CD4-positive, alpha-beta T cell treated with Interleukin-6 for 4 hours (primary cell): ENCODE results near the gene TOR2A.
"Not testable (repeated sequence)": the region's sequence is repeated elsewhere in the genome, so short reads cannot be mapped to it uniquely, and the experiment has no call there.

Experiments used
- DNase-seq: peaks from one replicate; pipeline ENCODE4 v3.0.0-alpha.2; 2020; ENCODE audit warnings: mixed read lengths

Gene TOR2A

DNA sequence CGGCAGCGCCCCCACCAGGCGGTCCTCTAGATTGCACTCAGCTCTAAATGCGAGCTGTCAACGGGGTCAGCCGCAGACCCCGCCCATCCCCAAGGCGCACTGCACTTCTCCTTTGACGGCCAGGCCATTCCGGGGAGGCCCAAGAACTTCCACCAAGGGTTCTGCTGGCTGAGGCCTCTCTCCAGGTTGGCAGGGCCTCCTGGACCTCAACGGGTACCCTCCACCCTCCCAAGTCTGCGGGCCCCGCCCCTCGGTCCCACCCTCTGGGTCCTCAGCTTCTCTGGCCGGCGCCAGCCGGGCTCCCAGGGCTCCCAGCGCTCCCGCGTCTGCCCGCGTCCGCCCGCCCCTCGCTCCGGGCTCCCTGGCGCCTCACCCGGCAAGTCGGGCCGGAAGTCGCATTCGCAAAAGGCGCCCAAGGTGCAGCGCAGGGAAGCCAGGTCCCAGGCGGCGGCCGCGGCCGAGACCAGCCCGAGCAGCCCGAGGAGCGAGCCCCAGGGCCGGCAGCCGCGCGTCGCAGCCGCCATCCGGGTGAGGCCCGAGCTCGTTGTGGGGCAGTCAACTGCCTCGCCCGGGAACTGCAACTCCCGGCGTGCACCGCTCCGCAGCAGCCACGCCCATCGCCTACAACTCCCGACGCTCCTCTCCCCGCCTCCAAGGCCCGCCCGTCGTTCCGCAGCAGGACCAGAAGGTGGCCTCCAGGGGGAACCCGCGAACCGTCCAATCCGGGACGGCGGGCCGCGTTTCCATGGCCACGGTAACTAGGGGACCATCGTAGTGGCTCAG, at the start of gene TOR2A:
TOR2A (minus strand) TSS at position 548 of the 783 bp plus-strand sequence; CDS start at position 524, 24 bp downstream.
- peak; percentile 99 for DNase-seq

DNA sequence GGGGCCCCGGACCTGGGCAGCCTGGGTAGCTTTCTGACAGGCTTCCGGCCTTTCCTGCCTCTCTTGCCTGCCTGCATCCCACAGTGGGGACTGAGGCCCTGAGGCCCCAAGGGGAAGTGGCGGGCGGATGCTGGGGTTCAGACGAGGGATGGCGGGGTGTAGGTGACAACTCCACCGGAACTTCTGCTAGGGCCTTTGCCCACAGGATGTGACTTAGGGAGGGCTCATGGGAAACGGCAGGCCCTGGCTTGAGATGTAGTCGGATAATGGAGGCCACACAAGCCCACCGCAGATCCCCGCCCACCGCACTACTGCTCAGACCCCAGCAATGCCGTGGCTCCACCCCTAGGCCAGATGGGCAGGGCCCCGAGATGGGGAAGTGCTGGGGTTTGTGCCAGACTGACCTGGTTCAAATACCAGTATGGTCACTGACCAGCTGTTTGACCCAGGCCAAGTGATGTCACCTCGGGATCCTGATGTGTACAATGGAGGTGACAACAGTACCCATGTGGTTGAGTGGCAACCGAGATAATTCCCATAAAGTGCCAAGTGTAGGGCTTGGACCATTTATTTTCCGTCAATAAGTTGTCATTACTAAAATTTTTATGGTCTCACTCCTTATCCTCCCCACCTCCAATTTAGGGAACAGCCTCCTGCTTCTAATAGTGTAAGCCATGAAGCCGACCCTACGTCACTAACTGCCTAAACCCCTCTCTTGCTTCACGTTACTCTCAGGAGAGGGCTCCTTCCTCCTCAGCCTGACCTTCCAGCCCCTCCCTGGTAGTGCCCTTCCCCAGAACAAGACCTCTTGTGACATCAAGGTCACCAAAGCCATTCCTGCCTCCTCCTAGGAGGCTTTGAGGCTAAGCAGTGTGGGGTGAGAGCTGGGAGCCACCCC, 48.3 kb upstream of the TOR2A start:
- peak; percentile 80 for DNase-seq

- no peak for DNase-seq
Measured at GRCh38 chr9:127781806-127782205, 46.7 kb upstream of the TOR2A start.

- DNase-seq = not testable (repeated sequence)
Measured at GRCh38 chr9:127780909-127781308, 45.8 kb upstream of the TOR2A start.

GRCh38 chr9:127780126-127780885, 45.2 kb upstream of the TOR2A start:
- DNase-seq = peak; percentile 35

- DNase-seq = peak; percentile 38
Measured at GRCh38 chr9:127779136-127779981, 44.3 kb upstream of the TOR2A start.

- DNase-seq = peak; percentile 69
Measured at GRCh38 chr9:127778280-127779135, 43.4 kb upstream of the TOR2A start, which contains the start of gene SH2D3C. SH2D3C (minus strand) TSS chr9:127778666; CDS start chr9:127778627, 39 bp downstream.

DNA sequence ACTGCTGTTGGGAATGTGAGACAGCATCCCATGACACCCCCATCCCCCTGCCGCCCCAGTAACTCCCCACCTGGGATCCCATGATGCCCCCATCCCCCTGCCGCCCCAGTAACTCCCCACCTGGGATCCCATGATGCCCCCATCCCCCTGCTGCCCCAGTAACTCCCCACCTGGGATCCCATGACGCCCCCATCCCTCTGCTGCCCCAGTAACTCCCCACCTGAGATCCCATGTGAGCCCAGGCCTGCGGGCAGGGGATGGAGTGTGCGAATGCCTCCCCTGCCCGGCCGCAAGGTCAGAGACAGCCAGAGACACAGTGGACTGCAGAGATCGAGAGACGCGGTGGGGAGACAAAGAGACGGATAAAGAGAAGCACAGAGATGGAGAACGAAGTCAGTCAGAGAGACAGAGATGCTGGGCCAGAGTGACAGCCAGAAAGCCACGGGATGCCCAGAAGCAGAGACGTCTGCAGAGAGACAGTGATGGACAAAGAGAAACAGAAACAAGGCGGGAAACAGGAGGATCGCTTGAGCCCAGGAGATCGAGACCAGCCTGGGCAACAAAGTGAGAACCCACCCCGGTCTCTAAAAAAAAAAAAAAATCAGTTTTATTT, 42.4 kb upstream of the TOR2A start:
- peak; percentile 29 for DNase-seq

- DNase-seq = no peak
Measured at GRCh38 chr9:127776924-127777289, 41.8 kb upstream of the TOR2A start.

GRCh38 chr9:127776195-127776923, 41.3 kb upstream of the TOR2A start:
- peak; percentile 87 for DNase-seq

DNA sequence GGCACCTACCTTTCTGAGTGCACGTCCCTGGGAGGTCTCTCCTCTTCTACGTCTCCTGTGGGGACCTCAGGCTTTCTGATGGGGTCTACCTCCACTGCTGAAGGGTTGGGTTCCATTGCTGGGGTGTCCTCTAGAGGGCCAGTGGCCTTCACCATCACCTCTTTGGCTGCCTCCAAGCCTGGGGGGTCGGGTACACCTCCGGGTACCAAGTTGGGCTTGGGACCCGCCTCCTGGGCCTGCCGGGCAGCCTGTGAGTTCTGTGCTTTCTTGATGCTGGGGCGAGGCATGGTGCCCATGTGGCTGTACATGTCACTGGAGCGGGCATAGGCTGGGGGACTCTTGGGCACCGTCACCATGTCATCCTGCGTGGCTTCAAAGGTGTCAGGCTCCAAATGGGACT, 38.9 kb upstream of the TOR2A start:
- DNase-seq = no peak

- DNase-seq = no peak
Measured at GRCh38 chr9:127773272-127773671, 38.2 kb upstream of the TOR2A start.

DNA sequence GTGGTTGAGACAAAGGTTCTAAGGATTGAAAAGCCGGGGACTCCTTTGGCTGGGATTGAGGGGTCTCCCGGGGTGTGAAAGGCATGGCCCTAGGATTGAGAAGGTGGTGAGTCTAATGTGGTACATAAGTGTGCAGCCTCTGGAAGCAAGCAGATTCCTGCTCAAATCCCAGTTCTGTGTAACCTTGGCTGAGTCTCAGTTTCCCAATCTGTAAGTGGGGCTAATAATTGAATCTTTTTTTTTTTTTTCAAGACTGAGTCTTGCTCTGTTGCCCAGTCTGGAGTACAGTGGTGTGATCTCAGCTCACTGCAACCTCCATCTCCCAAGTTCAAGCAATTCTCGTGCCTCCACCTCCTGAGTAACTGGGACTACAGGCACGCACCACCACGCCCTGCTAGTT, 37.5 kb upstream of the TOR2A start:
- DNase-seq = no peak

DNA sequence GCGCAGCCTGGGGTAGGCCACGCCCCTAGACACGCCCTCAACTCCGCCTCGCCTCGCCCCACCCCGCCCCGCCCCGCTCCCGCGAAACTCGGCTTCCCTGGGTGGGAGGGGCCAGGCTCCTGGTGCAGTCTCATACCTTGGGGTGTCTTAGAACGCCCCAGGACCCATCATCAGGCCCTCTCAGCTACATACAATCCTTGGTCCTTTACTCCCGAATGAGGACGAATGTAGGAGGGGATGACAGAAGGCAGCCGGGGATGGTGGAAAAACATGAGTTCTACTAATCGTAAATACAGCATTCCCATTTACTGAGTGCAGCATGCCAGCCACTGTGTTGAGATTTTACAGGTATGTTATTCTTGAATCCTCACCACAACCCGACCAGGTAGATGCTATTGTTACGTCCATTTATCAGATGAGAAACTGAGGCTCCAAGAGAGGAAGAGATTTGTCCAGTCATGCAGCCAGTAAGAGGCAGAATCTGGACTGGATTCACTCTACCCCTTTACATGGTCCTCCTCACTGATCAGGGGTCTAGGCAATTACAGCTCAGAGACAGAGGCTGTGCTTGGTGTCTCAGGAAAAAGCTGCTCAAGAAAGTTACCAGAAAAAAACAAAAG, 36.6 kb upstream of the TOR2A start:
- no peak for DNase-seq

DNA sequence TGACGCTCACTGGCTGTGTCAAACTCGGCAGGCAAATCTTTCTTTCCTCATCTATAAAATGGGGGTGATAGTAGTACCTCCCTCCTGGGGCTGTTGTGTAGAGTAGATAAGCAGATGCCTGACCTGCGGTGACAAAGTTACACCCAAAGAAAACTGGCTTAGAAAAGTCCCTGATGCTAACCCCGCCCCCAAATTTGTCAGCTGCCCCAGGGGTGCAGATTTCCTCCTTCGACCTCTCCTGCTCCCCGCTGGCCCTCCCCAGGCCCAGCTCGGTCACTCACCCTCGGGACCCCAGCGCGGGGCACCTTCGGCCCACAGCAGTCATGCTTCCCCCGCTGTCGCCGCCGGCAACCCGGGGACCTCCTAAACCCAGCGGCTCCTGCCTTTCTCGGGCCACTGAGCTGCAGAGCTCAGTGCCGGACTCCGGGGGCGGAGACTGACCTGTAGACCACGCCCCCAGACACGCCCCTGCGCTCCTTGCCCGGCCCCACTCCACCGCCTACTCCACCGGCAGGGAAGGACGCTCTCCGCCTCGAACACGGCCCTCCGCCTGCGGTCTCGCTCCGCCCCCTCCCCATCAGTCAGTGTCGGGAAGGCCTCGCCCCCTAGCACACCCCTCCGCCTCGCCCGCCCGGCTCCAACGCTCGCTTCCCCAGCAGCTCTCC, 35.9 kb upstream of the TOR2A start:
- peak; percentile 99 for DNase-seq

- no peak for DNase-seq
Measured at GRCh38 chr9:127770583-127770904, 35.5 kb upstream of the TOR2A start.

- no peak for DNase-seq
Measured at GRCh38 chr9:127769929-127770582, 35.0 kb upstream of the TOR2A start.

DNA sequence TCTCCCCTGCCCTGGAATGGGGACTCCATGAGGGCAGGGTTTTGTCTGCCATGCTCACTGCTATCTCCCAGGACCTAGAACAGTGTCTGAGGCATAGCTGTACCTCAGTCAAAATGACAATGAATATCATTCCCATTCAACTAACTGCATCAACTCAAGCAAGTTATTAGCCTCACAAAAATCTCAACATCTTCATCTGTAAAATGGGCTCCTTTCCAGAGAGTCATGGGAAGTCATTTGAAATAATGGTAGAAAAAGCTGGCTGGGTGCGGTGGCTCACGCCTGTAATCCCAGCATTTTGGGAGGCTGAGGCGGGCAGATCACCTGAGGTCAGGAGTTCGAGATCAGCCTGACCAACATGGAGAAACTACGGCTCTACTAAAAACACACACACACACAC, 34.0 kb upstream of the TOR2A start:
- DNase-seq = no peak
